PFSK-1 (cell line): ENCODE data around the gene PPP1R10.

Experiments
- POLR2AphosphoS5 ChIP-seq: IDR thresholded peaks from 2 replicates; pipeline ENCODE4 v1.6.1; 2012; ENCODE audit warnings: low read depth, mild to moderate bottlenecking, control low read depth, low read length, moderate library complexity
- REST ChIP-seq, 2 experiments: IDR thresholded peaks; 2 replicates each; pipeline versions ENCODE4 v1.6.1 to v1.8.0; 2011 to 2012; ENCODE audit warnings: low read depth in 2 of 2, low read length in 2 of 2, control low read depth in 1 of 2, inconsistent platforms in 1 of 2, mild to moderate bottlenecking in 1 of 2, moderate library complexity in 1 of 2; ENCODE audit not compliant: insufficient read depth in 1 of 2
- SIN3A ChIP-seq: IDR thresholded peaks from 2 replicates; pipeline ENCODE4 v1.6.1; 2012; ENCODE audit warnings: mild to moderate bottlenecking, low read length, moderate library complexity, borderline replicate concordance; ENCODE audit not compliant: insufficient read depth
- TAF1 ChIP-seq: IDR thresholded peaks from 2 replicates; pipeline ENCODE4 v1.6.1; 2012; ENCODE audit warnings: low read length, control low read depth, borderline replicate concordance; ENCODE audit not compliant: insufficient read depth

- TF ChIP-seq TAF1: no peak
- TF ChIP-seq REST (IDR thresholded peaks at IDR 0.05; ENCODE audit: insufficient read depth in 1 of 2, low read depth in 2 of 2, low read length in 2 of 2): no peak
- TF ChIP-seq POLR2AphosphoS5: no peak
- no peak for TF ChIP-seq SIN3A
Measured at GRCh38 chr6:30564114-30564513, 52.9 kb downstream of the PPP1R10 start.
